RCC 7860 (cell line): ENCODE data around the gene CEP162.
"Not testable (repeated sequence)": the region's sequence is repeated elsewhere in the genome, so short reads cannot be mapped to it uniquely, and the experiment has no call there.

Experiments used
- DNase-seq: peaks from one replicate; pipeline ENCODE4 v3.0.0-alpha.2; 2015; ENCODE audit warnings: low spot score
- FAIRE-seq: peaks from 2 replicates; lab custom pipeline; 2012; peaks lifted over from hg19 to GRCh38; lab: Jason Lieb, UNC

CEP162 gene

GRCh38 chr6:84095156-84095555 lies 132.3 kb downstream of the CEP162 start:
- DNase-seq, result no peak
- FAIRE-seq, result no peak

DNA sequence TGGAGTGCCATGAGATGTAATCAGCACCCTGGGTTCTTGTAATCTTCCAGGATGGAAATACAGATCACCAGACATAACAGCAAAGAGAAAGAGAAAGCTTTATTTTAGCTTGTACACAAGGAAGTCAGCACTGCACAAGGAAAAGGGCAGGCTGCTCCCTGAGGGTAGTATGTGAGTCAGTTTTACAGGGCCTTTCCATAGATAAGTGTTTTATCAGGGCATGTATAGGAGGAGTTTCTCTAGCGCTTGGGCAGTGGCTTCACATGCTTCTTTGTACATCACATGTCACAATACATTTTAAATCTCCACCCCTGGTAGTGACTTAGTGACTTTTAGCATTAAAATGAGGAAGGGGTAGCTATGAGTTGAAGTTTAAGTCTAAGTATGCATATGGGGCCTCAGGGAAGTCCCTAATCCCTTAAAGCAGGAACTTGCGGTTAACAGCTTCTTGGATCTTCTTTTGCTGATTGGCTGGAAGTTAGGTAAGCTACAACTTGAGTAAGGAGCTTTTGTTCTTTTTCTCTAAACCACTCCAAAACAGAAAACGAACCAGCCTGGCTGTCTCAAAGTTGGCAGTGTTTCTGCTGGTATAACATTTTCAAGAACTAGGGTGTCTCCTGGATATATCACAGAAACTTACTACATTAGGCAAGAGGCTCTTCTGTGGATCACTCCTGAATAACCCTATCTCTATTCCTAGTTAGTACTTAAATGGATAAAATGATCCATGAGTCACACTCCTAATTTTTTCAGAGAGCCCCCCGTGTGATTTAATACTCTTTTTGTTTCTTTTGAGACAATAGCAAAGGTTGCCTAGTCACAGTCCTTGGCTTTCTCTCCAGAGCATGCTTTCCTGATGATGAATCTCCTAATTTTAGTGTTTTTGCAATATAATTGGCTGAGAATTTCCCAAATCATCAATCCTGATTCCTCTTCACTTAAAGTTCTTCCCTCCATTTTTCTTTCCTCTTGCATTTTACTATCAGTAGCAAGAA lies 133.7 kb downstream of the CEP162 start:
- FAIRE-seq, result no peak
- DNase-seq, result no peak

DNA sequence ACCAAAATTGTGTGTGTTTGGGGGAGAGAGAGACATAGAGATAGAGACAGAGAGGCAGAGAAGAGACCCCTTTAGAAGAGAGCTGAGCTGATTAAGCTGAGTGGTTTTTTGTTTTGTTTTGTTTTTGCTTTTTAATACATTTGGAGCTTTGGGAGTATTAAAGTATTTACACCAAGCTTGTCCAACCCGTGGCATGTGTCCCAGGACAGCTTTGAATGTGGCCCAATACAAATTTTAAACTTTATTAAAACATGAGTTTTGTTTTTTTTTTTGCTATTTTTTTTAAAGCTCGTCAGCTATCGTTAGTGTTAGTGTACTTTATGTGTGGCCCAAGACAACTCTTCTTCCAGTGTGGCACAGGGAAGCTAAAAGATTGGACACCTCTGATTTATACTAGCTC lies 137.9 kb downstream of the CEP162 start:
- FAIRE-seq (no peak), DNase-seq (no peak)

DNA sequence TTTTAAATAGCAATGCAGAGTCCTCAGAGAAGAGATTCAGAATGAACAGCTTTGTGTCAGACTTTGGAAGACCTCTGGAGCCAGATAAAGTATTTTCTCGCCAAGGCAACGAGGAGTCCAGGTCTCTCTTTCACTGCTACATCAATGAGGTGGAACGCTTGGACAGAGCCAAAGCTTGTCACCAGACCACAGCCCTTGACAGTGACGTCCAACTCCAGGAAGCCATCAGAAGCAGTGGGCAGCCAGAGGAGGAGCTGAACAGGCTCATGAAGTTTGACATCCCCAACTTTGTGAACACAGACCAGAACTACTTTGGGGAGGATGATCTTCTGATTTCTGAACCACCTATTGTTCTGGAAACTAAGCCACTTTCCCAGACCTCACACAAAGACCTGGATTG lies 138.4 kb downstream of the CEP162 start:
- no peak for DNase-seq
- FAIRE-seq, result no peak

DNA sequence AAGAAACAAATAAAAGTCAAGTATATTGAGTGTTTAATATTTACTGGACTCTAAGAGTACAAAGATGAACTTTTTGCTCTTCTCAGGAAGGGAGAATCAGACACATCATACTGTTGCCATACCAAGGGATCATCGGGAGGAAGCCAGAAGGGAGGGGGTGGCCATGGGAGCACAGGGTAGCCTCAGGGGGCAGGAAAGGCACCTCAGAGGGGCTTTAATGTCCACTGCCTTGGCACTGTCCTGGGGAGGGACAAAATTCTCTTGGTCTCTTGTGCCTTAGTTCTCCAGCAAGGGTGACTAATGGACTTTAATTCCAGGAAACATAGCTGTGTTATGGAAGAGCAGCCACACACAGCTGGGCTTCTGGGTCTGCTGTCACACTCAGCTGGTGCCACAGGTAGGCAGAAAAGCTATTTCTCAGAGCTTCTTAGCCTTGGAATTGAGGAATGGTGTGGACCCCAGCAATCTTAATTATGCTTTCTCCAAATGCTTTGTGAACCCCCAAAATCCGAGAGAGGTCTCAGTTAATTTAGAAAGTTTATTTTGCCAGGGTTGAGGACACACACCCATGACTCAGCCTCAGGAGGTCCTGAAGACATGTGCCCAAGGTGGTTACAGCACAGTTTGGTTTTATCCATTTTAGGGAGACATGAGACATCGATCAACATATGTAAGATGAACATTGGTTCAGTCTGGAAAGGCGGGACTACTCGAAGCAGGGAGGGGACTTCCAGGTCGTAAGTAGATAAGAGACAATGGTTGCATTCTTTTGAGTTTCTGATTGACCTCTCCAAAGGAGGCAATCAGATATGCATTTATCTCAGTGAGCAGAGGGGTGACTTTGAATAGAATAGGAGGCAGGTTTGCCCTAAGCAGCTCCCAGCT lies 140.7 kb downstream of the CEP162 start:
- FAIRE-seq, result no peak
- DNase-seq, result no peak

GRCh38 chr6:84086056-84086455 lies 141.4 kb downstream of the CEP162 start:
- no peak for FAIRE-seq
- DNase-seq, result no peak

DNA sequence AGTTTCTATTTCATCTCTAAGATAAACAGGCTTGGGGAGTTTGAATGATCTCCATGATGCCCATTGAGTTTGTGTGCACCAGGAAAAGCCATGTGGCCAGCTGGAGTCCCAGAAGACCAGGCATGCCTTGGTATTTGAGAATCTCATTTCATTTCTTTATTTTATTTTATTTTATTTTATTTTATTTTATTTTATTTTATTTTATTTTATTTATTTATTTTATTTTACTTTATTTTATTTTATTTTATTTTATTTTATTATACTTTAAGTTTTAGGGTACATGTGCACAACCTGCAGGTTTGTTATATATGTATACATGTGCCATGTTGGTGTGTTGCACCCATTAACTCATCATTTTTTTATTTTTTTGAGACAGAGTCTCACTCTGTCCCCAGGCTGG lies 142.7 kb downstream of the CEP162 start:
- not testable (repeated sequence) for FAIRE-seq, DNase-seq

GRCh38 chr6:84082689-84083265 lies 144.7 kb downstream of the CEP162 start:
- DNase-seq (no peak), FAIRE-seq (no peak)

DNA sequence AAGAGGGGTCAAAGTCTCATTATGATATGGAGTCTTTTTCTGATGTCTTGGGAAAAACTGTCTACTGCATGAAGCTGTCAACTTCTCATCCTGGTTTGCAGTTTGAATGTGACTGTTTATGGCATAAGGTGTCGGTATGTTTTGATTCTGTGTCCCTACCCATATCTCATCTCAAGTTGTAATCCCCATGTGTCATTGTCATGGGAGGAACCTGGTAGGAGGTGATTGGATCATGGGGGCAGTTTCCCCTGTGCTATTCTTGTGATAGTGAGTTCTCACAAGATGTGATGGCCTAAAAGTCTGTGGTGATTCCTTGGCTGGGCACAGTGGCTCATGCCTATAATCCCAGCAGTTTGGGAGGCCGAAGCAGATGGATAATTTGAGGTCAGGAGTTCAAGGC lies 146.2 kb downstream of the CEP162 start:
- DNase-seq (no peak), FAIRE-seq (no peak)

DNA sequence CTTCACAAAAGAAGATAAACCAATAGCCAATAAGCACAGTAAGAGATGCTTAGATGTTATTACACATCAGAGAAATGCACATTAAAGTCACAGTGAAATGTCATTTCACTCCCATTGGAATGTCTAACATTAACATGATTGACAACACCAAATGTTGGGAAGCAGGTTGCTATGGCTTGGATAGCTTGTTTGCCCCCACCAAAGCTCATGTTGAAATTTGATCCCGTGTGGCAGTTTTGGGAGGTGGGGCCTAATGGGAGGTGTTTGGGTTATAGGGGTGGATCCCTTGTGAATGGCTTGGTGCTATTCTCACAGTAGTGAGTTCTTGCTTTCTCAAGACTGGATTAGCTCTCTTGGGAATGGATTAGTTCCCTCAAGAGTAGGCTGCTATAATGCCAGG lies 149.1 kb downstream of the CEP162 start:
- no peak for DNase-seq
- no peak for FAIRE-seq

- no peak for FAIRE-seq
- no peak for DNase-seq
Observed at GRCh38 chr6:84077645-84078044, 149.8 kb downstream of the CEP162 start.

DNA sequence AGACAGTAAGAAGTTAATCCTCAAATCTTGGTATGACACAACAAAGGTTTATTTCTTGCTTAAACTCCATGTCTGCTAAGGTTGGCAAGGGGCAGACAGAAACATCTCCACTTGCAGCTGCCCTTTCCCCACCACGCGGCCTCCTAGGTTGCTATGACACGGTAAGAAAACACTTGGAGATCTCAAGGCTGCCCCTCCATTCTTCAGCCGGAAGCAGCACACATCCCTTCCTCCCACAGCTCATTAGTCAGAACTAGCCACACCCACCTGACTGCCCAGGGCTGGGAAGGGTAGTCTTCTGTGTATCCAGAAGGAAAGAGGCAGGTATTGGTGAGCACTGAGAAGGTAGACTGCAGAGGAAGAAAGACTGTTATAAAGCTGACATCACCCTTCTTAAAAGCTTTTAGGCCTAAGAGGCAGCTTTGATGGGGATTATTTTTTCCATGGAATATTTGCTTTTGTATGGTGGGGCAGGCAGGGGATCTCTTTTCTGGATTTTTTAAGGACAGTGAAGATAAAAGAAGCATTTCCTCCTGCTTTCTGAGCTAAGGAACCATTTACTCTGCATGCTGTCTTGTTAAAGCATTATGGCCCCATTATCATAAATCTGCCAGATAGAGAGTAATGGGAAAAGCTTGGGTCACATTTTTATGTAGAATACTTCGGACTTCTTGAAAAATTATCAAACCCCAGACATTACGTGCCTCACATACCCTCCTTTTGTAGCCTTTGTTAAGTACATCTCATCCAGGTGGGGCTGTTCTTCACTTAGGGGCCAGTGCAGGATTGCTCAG lies 152.3 kb downstream of the CEP162 start:
- DNase-seq (peak; percentile 9), FAIRE-seq (no peak)
